ENCODE data around the gene S1PR1. TPM values are rescaled to one million over a fixed set of nuclear protein-coding genes. Genes with fewer than 3 reads are reported as not detected.

S1PR1 gene
- total RNA-seq, 1 donor from 2014 or later: 85.2 TPM

DNA sequence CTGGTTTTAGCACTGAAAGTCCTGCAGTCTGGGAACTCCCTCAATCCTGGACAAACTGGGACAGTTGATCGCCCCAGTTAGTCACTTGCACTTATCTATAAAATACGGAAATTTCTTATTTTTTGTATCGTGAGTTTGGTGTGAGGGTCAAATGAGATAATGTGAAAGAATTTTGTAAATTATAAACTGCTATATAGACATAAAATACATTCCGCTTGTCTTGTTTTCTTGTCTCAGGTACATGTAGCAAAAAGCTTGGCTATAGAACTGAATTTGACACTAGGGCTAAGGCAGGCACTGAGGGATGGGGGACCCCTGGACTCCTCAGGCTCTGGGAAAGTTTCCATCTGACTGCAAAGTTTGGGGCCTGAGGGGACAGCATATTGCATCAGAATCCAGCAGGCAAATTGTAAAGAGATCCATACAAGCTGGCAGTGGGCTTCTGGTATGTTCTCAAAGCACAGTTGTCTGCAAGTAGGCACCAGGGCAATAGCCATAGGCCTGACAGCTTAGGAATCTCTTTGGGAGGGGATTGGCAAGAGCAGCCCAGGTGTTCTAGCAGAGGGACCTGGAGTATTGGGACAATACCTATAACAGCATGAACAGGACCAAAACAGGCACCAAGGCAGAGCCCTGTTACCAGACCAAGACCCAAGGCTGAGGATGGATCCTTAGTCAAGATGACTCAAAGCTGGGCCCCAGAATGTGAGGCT lies 44.3 kb downstream of the S1PR1 start:
- TF ChIP-seq, protein P1, sequence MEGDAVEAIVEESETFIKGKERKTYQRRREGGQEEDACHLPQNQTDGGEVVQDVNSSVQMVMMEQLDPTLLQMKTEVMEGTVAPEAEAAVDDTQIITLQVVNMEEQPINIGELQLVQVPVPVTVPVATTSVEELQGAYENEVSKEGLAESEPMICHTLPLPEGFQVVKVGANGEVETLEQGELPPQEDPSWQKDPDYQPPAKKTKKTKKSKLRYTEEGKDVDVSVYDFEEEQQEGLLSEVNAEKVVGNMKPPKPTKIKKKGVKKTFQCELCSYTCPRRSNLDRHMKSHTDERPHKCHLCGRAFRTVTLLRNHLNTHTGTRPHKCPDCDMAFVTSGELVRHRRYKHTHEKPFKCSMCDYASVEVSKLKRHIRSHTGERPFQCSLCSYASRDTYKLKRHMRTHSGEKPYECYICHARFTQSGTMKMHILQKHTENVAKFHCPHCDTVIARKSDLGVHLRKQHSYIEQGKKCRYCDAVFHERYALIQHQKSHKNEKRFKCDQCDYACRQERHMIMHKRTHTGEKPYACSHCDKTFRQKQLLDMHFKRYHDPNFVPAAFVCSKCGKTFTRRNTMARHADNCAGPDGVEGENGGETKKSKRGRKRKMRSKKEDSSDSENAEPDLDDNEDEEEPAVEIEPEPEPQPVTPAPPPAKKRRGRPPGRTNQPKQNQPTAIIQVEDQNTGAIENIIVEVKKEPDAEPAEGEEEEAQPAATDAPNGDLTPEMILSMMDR (IDR thresholded peaks at IDR 0.05): no peak
- ATAC-seq (ENCODE audit: low read depth) (no peak), DNase-seq (no peak)
- H3K36me3 Mint-ChIP-seq (ENCODE audit: low read depth): no peaks in the 10 kb centered on the region
- H3K4me1 Mint-ChIP-seq: peaks cover 35% of the 10 kb centered on the region
- H3K4me3 Mint-ChIP-seq: no peak overlapping the region
- no peaks in the 10 kb centered on the region for H3K9me3 Mint-ChIP-seq
- ChIA-PET CTCF (interaction anchor here (0.9 to 4.5 kb wide), 6 partner anchors 7 to 359 kb away, joined by 3 to 21 read pairs (median 4); no protein-coding TSS in a partner anchor), POLR2A (no interaction called here)
- no peaks in the 10 kb centered on the region for H3K27me3 Mint-ChIP-seq
- H3K27ac Mint-ChIP-seq: no peak overlapping the region
- intact Hi-C loops (cut with micrococcal nuclease): no loop called here

DNA sequence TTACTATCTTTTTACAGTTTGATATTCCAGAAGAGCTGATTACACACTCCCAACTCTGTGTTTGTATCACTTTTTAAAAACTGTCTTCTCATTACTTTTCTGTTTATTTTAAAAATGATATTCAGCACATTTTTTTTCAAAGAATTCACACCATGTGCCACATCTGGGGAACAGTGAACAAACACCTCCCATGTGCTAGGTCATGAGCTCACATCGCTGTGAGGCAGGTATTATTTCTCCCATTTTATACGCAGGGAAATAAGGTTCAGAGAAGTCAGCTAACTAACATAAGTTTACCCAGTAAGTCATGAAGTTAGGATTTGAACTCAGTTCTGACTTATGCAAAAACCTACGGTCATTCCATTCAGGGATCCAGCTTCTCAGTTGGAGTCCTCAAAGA lies 44.9 kb downstream of the S1PR1 start:
- Mint-ChIP-seq H3K27me3 (no peaks in the 10 kb centered on the region), H3K36me3 (ENCODE audit: low read depth) (no peaks in the 10 kb centered on the region), H3K9me3 (no peaks in the 10 kb centered on the region), H3K4me1 (peaks cover 29% of the 10 kb centered on the region), H3K27ac (no peak overlapping the region), H3K4me3 (no peak overlapping the region)
- POLR2A ChIA-PET: no interaction called here
- ATAC-seq (ENCODE audit: low read depth) (no peak), DNase-seq (no peak)
- intact Hi-C loops (cut with micrococcal nuclease): no loop called here
- CTCF ChIA-PET: interaction anchor here (1.2 to 4.5 kb wide), 2 partner anchors 43 to 360 kb away, joined by 4 to 19 read pairs; no protein-coding TSS in a partner anchor
- TF ChIP-seq, protein P1 (IDR thresholded peaks at IDR 0.05): no peak

DNA sequence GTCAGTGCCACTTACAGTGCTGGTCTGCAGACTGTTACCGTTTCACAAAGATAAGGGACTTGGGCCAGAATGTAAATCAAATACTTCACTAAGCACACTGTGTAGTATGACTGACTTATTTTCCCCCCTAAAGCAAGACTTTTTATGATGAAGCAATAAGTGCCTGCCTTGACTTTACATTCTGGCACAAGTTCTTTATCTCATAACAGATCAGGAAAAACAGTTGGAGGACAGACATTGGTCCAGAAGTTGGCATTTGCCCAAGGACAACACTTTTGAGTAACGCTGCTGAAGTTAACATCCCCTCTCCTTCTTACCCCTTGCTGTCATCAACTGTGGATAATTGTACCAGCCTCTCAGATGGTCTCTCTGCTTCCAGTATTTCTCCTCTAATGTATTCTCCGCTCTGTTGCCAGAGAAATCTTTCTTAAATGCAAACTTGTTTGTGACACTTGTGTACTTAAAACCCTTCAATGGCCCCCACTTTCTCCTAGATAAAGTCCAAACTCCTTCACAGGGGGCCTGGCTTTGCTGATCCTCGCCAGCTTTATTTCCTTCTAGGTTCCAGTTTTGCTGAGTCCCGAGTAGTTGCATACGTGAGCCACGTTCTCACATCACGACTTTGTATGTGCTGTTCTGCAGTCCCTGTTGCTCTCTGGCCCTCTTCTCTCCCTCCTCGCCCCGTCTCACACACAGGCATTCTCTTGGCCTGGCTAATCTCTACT lies 45.7 kb downstream of the S1PR1 start:
- H3K9me3 Mint-ChIP-seq: no peaks in the 10 kb centered on the region
- ATAC-seq (ENCODE audit: low read depth) (no peak), DNase-seq (no peak)
- H3K27ac Mint-ChIP-seq: no peak overlapping the region
- no peaks in the 10 kb centered on the region for H3K27me3 Mint-ChIP-seq
- H3K4me1 Mint-ChIP-seq: peaks cover 24% of the 10 kb centered on the region
- TF ChIP-seq, protein P1 (IDR thresholded peaks at IDR 0.05): no peak
- intact Hi-C loops (cut with micrococcal nuclease): no loop called here
- ChIA-PET POLR2A (no interaction called here), CTCF (interaction anchor here (1.2 to 4.5 kb wide), 2 partner anchors 44 to 361 kb away, joined by 4 to 19 read pairs; no protein-coding TSS in a partner anchor)
- no peaks in the 10 kb centered on the region for H3K36me3 Mint-ChIP-seq (ENCODE audit: low read depth)
- no peak overlapping the region for H3K4me3 Mint-ChIP-seq

DNA sequence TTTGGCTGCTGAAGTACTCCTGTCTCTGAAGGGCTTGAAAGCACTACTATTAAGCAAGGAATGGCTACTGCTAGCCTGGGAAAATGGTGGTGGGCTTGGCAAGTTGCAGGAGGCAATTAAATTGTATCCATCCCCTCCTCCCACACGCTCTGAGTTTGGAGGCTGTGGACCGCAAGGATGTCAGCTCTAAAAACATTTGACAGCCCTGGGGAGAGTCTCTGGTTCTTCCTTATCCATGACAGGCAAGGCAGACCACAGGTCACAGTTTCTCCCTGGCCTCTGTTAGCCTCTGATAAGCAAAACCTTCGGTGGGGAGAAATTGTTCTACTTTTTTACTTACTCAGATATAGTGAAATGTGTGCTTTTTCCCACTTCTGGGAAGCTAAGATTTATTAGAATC lies 46.6 kb downstream of the S1PR1 start:
- DNase-seq: no peak
- Mint-ChIP-seq H3K27ac (no peak overlapping the region), H3K4me1 (peaks cover 25% of the 10 kb centered on the region), H3K4me3 (no peak overlapping the region), H3K9me3 (no peaks in the 10 kb centered on the region), H3K27me3 (no peaks in the 10 kb centered on the region), H3K36me3 (ENCODE audit: low read depth) (no peaks in the 10 kb centered on the region)
- POLR2A ChIA-PET: no interaction called here
- CTCF ChIA-PET: interaction anchor here (0.6 kb wide), 1 partner anchor 74 kb away, joined by 3 read pairs; no protein-coding TSS in a partner anchor
- intact Hi-C loops (cut with micrococcal nuclease): no loop called here
- TF ChIP-seq, protein P1 (IDR thresholded peaks at IDR 0.05): no peak
- ATAC-seq (ENCODE audit: low read depth): no peak

DNA sequence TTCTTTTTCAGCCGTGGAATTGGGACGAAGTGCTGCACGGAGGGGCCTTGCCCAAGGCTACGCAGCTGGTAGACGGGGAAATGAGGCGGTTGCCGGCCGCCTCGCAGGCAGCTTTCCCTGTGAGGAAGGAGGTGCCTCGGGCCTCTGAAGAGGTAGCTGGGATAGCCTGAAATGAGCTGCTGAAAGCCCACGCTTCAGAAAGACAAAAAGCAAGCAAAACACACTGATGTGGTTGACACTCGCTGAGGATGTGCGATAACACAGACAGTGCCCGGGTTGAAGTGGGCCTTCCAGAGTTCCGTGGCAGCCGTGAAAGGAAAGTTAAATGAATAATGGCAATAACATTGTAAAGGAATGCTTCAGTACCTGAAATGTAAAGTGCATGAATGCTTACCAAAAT lies 47.2 kb downstream of the S1PR1 start:
- no peak for ATAC-seq (ENCODE audit: low read depth)
- no peak overlapping the region for H3K27ac Mint-ChIP-seq
- POLR2A ChIA-PET: no interaction called here
- intact Hi-C loops (cut with micrococcal nuclease): no loop called here
- H3K36me3 Mint-ChIP-seq (ENCODE audit: low read depth): no peaks in the 10 kb centered on the region
- no peaks in the 10 kb centered on the region for H3K9me3 Mint-ChIP-seq
- no peaks in the 10 kb centered on the region for H3K27me3 Mint-ChIP-seq
- no peak for DNase-seq
- H3K4me1 Mint-ChIP-seq: peaks cover 25% of the 10 kb centered on the region
- TF ChIP-seq, protein P1 (IDR thresholded peaks at IDR 0.05): no peak
- CTCF ChIA-PET: interaction anchor here (0.6 to 7.5 kb wide), 4 partner anchors 44 to 146 kb away, joined by 3 to 112 read pairs (median 10); no protein-coding TSS in a partner anchor
- no peak overlapping the region for H3K4me3 Mint-ChIP-seq

Measured in activated B cell treated with CpG ODN at 0.5 μM for 24 hours (primary cell).